ENCODE data around the gene CASKIN2. TPM values are rescaled to one million over a fixed set of nuclear protein-coding genes. Genes with fewer than 3 reads are reported as not detected.

CASKIN2 gene
- total RNA-seq, 1 donor from 2014 or later = 30.3 TPM

DNA sequence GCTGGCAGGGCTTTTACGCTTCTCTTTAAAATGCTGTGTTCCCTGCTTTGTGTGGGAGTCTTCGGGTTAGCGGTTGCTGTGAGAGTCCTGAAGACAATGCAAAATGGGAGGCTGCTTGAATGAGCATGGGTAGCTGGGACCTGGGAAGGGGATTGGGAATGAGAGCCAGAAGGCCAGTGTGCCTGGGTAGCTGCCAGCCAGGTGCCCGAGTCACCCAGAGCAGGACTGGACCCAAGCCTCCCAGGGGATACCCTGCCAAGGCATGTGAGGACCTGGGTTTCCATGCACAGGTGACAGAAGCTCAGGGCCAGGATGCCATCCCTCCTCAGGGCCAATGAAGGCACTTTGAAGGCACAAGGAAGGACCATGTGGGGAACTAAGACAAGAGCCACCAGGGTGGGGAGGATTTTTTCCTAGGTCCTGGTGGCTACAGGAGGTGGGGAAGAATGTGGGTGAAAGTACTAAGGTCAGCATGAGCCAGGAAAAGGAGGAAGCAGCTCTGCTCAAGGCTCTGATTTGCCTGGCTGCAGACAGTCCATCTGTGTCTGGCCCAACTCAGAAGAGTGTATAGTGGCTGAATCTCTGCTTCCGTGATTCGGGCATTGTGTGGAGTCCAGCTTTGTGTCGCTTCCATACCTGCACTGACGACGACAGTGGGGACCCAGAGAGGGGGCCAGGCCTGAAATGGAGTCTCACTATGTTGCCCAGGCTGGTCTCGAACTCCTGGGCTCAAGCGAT, 38.4 kb downstream of the CASKIN2 start:
- H3K9me3 Mint-ChIP-seq (ENCODE audit: low read depth) = no peaks in the 10 kb centered on the region
- TF ChIP-seq, protein P1, sequence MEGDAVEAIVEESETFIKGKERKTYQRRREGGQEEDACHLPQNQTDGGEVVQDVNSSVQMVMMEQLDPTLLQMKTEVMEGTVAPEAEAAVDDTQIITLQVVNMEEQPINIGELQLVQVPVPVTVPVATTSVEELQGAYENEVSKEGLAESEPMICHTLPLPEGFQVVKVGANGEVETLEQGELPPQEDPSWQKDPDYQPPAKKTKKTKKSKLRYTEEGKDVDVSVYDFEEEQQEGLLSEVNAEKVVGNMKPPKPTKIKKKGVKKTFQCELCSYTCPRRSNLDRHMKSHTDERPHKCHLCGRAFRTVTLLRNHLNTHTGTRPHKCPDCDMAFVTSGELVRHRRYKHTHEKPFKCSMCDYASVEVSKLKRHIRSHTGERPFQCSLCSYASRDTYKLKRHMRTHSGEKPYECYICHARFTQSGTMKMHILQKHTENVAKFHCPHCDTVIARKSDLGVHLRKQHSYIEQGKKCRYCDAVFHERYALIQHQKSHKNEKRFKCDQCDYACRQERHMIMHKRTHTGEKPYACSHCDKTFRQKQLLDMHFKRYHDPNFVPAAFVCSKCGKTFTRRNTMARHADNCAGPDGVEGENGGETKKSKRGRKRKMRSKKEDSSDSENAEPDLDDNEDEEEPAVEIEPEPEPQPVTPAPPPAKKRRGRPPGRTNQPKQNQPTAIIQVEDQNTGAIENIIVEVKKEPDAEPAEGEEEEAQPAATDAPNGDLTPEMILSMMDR (IDR thresholded peaks at IDR 0.05) = no peak
- peaks cover 6% of the 10 kb centered on the region for H3K36me3 Mint-ChIP-seq (ENCODE audit: low read depth)
- peak overlapping the region; percentile 79 for H3K27ac Mint-ChIP-seq (ENCODE audit: unreplicated experiment)
- peak overlapping the region; percentile 45 for H3K4me3 Mint-ChIP-seq (ENCODE audit: unreplicated experiment)
- peaks cover 34% of the 10 kb centered on the region for H3K4me1 Mint-ChIP-seq (ENCODE audit: low read depth)
- no peaks in the 10 kb centered on the region for H3K27me3 Mint-ChIP-seq (ENCODE audit: low read depth)
- no peak for DNase-seq (ENCODE audit: low spot score)

DNA sequence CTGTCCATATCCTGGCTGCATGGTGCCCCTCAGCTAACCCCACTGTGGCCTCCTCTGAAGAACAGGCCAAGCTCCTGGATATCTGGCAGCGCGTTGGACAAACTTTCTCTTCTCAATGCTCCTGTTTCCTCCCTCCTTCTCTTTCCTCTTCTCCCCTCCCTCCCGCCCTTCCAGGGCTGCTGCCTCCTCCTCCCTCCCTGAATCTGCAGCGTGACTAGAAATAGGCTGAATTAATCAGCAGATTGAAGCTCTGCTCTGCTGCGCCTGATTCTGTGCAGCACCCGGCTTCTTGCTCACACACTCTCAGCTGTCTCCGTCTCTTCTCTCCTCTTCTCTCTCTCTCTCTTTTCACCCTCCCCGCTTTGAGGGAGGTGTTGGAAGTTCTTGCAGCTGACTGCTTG, 39.1 kb downstream of the CASKIN2 start:
- Mint-ChIP-seq H3K27ac (ENCODE audit: unreplicated experiment) (peak overlapping the region; percentile 79), H3K9me3 (ENCODE audit: low read depth) (no peaks in the 10 kb centered on the region), H3K36me3 (ENCODE audit: low read depth) (peaks cover 8% of the 10 kb centered on the region), H3K4me3 (ENCODE audit: unreplicated experiment) (peak overlapping the region; percentile 45), H3K27me3 (ENCODE audit: low read depth) (no peaks in the 10 kb centered on the region), H3K4me1 (ENCODE audit: low read depth) (peaks cover 34% of the 10 kb centered on the region)
- DNase-seq (ENCODE audit: low spot score) = no peak
- TF ChIP-seq, protein P1 (IDR thresholded peaks at IDR 0.05) = no peak

DNA sequence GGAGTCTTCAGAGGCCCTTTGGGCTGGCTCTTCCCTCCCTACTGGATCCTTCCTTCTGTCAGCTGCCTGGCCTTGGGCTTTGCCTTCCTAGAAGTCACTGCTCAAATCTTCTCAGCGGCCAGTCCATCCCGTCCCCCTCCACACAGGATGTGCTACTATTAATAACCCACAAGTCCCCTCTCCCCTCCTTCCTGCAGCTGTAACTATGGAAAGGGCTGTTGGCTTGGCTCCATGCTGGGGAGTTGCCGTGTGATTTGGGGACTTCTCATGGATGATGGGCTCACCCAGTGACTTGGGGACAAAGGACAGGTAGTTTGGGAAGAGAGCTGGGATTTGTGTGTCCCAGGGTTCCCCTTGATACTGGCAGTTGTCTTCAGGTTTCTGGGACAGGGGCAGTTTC, 39.5 kb downstream of the CASKIN2 start:
- H3K27me3 Mint-ChIP-seq (ENCODE audit: low read depth) = no peaks in the 10 kb centered on the region
- H3K27ac Mint-ChIP-seq (ENCODE audit: unreplicated experiment) = peak overlapping the region; percentile 79
- H3K36me3 Mint-ChIP-seq (ENCODE audit: low read depth) = peaks cover 8% of the 10 kb centered on the region
- DNase-seq (ENCODE audit: low spot score) = no peak
- peak overlapping the region; percentile 45 for H3K4me3 Mint-ChIP-seq (ENCODE audit: unreplicated experiment)
- TF ChIP-seq, protein P1 (IDR thresholded peaks at IDR 0.05) = no peak
- no peaks in the 10 kb centered on the region for H3K9me3 Mint-ChIP-seq (ENCODE audit: low read depth)
- H3K4me1 Mint-ChIP-seq (ENCODE audit: low read depth) = peaks cover 34% of the 10 kb centered on the region

DNA sequence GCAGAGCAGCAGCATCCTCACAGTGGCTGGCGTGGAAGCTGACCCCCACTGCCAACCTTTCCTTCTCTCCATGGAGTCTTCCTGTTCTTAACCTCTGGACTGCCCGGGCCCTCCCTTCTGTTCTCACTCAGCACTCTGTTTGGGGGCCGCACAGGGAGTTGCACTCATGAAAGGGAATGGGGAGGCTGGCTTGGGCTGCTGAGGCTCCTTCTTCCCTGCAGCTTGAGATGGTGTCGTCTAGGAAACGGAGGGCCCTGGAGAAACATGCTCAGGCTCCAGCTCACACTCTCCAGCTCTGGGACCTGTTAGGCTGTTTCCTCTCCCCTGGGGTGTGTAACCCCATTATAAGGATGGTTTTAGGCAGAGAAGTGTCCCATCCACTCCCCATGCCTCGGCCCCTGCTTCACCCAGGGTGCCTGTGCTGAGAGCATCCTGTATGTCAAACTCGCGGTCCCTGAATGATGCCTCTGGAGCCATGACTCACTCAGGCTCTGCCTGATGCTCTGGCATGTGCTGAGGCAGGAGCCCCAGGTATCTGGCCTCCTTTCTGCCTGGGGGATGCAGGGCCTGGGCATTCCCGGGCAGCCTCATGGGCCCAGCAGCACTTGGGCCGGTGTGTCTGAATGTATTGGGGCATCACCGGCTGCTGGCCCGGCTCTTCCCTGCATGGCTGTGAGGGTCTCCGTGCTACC, 40.0 kb downstream of the CASKIN2 start:
- H3K9me3 Mint-ChIP-seq (ENCODE audit: low read depth) = no peaks in the 10 kb centered on the region
- H3K36me3 Mint-ChIP-seq (ENCODE audit: low read depth) = peaks cover 8% of the 10 kb centered on the region
- H3K4me1 Mint-ChIP-seq (ENCODE audit: low read depth) = peaks cover 34% of the 10 kb centered on the region
- no peak for DNase-seq (ENCODE audit: low spot score)
- no peaks in the 10 kb centered on the region for H3K27me3 Mint-ChIP-seq (ENCODE audit: low read depth)
- TF ChIP-seq, protein P1 (IDR thresholded peaks at IDR 0.05) = no peak
- H3K4me3 Mint-ChIP-seq (ENCODE audit: unreplicated experiment) = peak overlapping the region; percentile 45
- peak overlapping the region; percentile 79 for H3K27ac Mint-ChIP-seq (ENCODE audit: unreplicated experiment)

DNA sequence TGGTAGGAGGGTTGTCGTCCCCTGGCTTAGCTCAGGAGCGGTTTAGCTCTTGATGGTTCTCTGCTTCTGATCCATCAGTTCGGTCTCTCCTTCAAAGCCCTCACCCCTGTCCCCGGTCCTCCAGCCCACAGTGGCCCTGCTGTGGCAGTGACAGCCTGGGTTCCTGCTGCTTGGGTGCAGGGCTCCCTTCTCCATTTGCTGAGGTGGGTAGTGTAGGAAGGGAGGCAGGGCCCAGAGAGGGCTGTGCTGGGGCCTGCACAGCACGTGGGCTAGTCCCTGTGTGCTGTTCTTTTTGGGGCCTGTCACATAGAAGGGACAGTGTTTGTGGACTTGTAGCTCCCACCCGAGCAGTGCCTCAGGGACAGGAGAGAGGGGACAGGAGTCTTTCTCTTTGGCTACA, 40.6 kb downstream of the CASKIN2 start:
- TF ChIP-seq, protein P1 (IDR thresholded peaks at IDR 0.05) = no peak
- Mint-ChIP-seq H3K9me3 (ENCODE audit: low read depth) (no peaks in the 10 kb centered on the region), H3K4me1 (ENCODE audit: low read depth) (peaks cover 34% of the 10 kb centered on the region), H3K27me3 (ENCODE audit: low read depth) (no peaks in the 10 kb centered on the region), H3K36me3 (ENCODE audit: low read depth) (peaks cover 8% of the 10 kb centered on the region), H3K4me3 (ENCODE audit: unreplicated experiment) (no peak overlapping the region), H3K27ac (ENCODE audit: unreplicated experiment) (no peak overlapping the region)
- DNase-seq (ENCODE audit: low spot score) = no peak

Measured in chondrocyte (in vitro differentiated cells).